ENCODE measurements around the gene MYH8. TPM values are rescaled to one million over a fixed set of nuclear protein-coding genes. Genes with fewer than 3 reads are reported as not detected.
A peak's percentile ranks its signal among the peaks of the same experiment; 100 is the strongest.

Gene MYH8
- not detected in 2 replicates for total RNA-seq (2014; rRNA removed; shearing (Covaris generic))

- no peak for DNase-seq (ENCODE audit: low read depth)
Observed at GRCh38 chr17:10421900-10422542, at the start of gene MYH8. TSS of gene MYH8 (minus strand) at chr17:10421950. CDS start at chr17:10420227, 1,723 bp downstream.

- DNase-seq (ENCODE audit: low read depth): no peak
Observed at GRCh38 chr17:10469459-10469858, 47.7 kb upstream of the MYH8 start, which contains the start of gene MYH4. TSS of gene MYH4 (minus strand) at chr17:10469559. CDS start at chr17:10466745, 2,814 bp downstream.

GRCh38 chr17:10463402-10463801 is 41.7 kb upstream of the MYH8 start:
- DNase-seq (ENCODE audit: low read depth): no peak

- no peak for DNase-seq (ENCODE audit: low read depth)
Observed at GRCh38 chr17:10460062-10460461, 38.3 kb upstream of the MYH8 start.

- no peak for DNase-seq (ENCODE audit: low read depth)
Observed at GRCh38 chr17:10458701-10459100, 37.0 kb upstream of the MYH8 start.

- DNase-seq (ENCODE audit: low read depth): no peak
Observed at GRCh38 chr17:10457952-10458351, 36.2 kb upstream of the MYH8 start.

GRCh38 chr17:10447026-10447931 is 25.5 kb upstream of the MYH8 start:
- no peak for DNase-seq (ENCODE audit: low read depth)

- DNase-seq (ENCODE audit: low read depth): no peak
Observed at GRCh38 chr17:10439816-10440215, 18.1 kb upstream of the MYH8 start.

- peak; percentile 30 for DNase-seq (ENCODE audit: low read depth)
Observed at GRCh38 chr17:10435096-10435495, 13.3 kb upstream of the MYH8 start.

- no peak for DNase-seq (ENCODE audit: low read depth)
Observed at GRCh38 chr17:10429421-10430045, 7.8 kb upstream of the MYH8 start.

GRCh38 chr17:10428781-10429180 is 7.0 kb upstream of the MYH8 start:
- DNase-seq (ENCODE audit: low read depth): no peak

- no peak for DNase-seq (ENCODE audit: low read depth)
Observed at GRCh38 chr17:10421211-10421610, 539 bp downstream of the MYH8 start.

GRCh38 chr17:10420811-10421210 is 939 bp downstream of the MYH8 start:
- DNase-seq (ENCODE audit: low read depth): no peak

- no peak for DNase-seq (ENCODE audit: low read depth)
Observed at GRCh38 chr17:10417431-10417830, 4.3 kb downstream of the MYH8 start.

GRCh38 chr17:10415161-10415560 is 6.6 kb downstream of the MYH8 start:
- DNase-seq (ENCODE audit: low read depth): no peak

GRCh38 chr17:10403589-10403988 is 18.2 kb downstream of the MYH8 start:
- no peak for DNase-seq (ENCODE audit: low read depth)

GRCh38 chr17:10398352-10398751 is 23.4 kb downstream of the MYH8 start:
- no peak for DNase-seq (ENCODE audit: low read depth)

- no peak for DNase-seq (ENCODE audit: low read depth)
Observed at GRCh38 chr17:10396524-10397163, 25.1 kb downstream of the MYH8 start.

- no peak for DNase-seq (ENCODE audit: low read depth)
Observed at GRCh38 chr17:10394201-10394887, 27.4 kb downstream of the MYH8 start.

GRCh38 chr17:10392880-10393279 is 28.9 kb downstream of the MYH8 start:
- DNase-seq (ENCODE audit: low read depth): no peak

GRCh38 chr17:10385871-10386270 is 35.9 kb downstream of the MYH8 start:
- no peak for DNase-seq (ENCODE audit: low read depth)
